NB4 (cell line): ENCODE data around the gene NIPA2.

Experiments used
- TF ChIP-seq, protein P1 (sequence below): IDR thresholded peaks from one replicate; pipeline ENCODE4 v1.5.1; 2012; ENCODE audit warnings: low read depth, low read length
- TF ChIP-seq, protein P2 (sequence below): IDR thresholded peaks from 2 replicates; pipeline ENCODE4 v1.6.1; 2011; ENCODE audit warnings: low read depth, low read length

DNA sequence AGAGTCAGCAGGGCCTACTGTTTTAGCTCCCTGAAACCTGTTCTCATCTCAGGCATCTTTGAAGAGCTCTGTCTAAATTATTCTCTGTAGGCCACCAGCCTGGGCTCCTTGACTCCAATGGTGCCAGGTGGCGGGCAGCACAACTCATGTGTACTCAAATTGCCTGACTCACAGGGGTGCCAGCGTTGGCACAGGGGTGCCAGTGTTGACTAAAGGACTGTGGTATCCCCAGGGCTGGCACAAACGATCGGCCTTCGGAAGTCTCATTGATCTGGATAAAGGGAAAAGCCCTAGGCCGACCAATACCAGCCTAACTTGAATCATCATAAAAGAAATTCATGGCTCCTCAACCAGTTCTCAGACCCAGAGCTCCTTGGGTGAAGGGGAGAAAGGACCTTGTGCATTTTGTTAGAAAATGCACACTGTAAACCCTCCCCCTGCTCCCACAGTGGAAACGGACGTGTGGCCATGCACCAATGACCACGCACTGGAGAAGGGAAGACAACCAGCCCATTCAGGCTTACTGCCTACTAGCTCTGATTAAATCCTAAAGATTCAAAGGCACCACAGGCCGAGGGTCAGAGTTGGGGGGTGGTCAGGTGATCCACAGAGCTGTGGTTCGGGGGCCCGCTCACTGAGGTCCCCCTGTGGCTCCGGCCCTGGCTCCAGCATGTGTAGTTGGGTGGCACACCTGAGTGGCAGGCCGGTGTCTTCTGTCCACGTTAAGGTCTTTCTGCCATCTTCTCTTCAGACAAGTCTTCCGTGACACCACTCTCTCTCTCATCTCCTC is 68.9 kb downstream of the NIPA2 start:
- TF ChIP-seq, protein P1, sequence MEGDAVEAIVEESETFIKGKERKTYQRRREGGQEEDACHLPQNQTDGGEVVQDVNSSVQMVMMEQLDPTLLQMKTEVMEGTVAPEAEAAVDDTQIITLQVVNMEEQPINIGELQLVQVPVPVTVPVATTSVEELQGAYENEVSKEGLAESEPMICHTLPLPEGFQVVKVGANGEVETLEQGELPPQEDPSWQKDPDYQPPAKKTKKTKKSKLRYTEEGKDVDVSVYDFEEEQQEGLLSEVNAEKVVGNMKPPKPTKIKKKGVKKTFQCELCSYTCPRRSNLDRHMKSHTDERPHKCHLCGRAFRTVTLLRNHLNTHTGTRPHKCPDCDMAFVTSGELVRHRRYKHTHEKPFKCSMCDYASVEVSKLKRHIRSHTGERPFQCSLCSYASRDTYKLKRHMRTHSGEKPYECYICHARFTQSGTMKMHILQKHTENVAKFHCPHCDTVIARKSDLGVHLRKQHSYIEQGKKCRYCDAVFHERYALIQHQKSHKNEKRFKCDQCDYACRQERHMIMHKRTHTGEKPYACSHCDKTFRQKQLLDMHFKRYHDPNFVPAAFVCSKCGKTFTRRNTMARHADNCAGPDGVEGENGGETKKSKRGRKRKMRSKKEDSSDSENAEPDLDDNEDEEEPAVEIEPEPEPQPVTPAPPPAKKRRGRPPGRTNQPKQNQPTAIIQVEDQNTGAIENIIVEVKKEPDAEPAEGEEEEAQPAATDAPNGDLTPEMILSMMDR, result no peak
- TF ChIP-seq, protein P2, sequence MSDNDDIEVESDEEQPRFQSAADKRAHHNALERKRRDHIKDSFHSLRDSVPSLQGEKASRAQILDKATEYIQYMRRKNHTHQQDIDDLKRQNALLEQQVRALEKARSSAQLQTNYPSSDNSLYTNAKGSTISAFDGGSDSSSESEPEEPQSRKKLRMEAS, result no peak
